ENCODE data around the gene RGS5. TPM values are rescaled to one million over a fixed set of nuclear protein-coding genes. Genes with fewer than 3 reads are reported as not detected.

RGS5 gene, protein sequence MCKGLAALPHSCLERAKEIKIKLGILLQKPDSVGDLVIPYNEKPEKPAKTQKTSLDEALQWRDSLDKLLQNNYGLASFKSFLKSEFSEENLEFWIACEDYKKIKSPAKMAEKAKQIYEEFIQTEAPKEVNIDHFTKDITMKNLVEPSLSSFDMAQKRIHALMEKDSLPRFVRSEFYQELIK
- total RNA-seq, result 1 to 10 TPM; 1.3 to 8.6 TPM

GRCh38 chr1:163202833-163203451, at the start of gene RGS5:
RGS5 (minus strand) TSS chr1:163202916; CDS start chr1:163202835, 81 bp downstream.

Other genes with a start within 250 kb of the RGS5 start
- gene RGS4, start 133.6 kb downstream of the RGS5 start, total RNA-seq, result under 1 TPM in 1 of 2 donors, not detected in 1; 0.33 TPM
- 10 to 100 TPM; 13.8 to 24.6 TPM for gene NUF2, start 119.0 kb upstream of the RGS5 start, total RNA-seq

Data from melanocyte of skin (primary cell).